ENCODE results near the gene PGBD5. TPM values are rescaled to one million over a fixed set of nuclear protein-coding genes. Genes with fewer than 3 reads are reported as not detected.

PGBD5 gene
- polyA plus RNA-seq, 1 donor (not counting 4 experiments of a cell fraction or from before 2014, with no cell fraction given): 0.28 TPM

GRCh38 chr1:230323686-230324085 is 102.4 kb downstream of the PGBD5 start:
- Histone ChIP-seq H3K9me1 (ENCODE audit: control insufficient read depth, extremely low read depth, insufficient read depth, low read length) (no peaks in the 10 kb centered on the region), H3K9ac (ENCODE audit: control insufficient read depth, extremely low read depth, insufficient read depth, low read length) (no peak overlapping the region), H3K36me3 (ENCODE audit: control insufficient read depth in 2 of 2, extremely low read depth in 1 of 2, insufficient read depth in 2 of 2, low read length in 2 of 2) (no peaks in the 10 kb centered on the region), H3K4me1 (ENCODE audit: control insufficient read depth, extremely low read depth, insufficient read depth, low read length) (peaks cover 3% of the 10 kb centered on the region), H3K4me3 (ENCODE audit: control insufficient read depth in 2 of 3, extremely low read depth in 1 of 3, insufficient read depth in 2 of 3, low read depth in 1 of 3, low read length in 3 of 3) (no peak overlapping the region), H3K4me2 (ENCODE audit: control insufficient read depth, extremely low read depth, insufficient read depth, low read depth, low read length) (no peak overlapping the region), H2AFZ (ENCODE audit: control insufficient read depth, low read length) (no peak overlapping the region), H3K9me3 (ENCODE audit: control insufficient read depth, low read depth, low read length) (no peaks in the 10 kb centered on the region), H3K27ac (ENCODE audit: control insufficient read depth, insufficient read depth, low read length) (no peak overlapping the region), H4K20me1 (ENCODE audit: control insufficient read depth, extremely low read depth, insufficient read depth, low read length) (no peaks in the 10 kb centered on the region), H3K79me2 (ENCODE audit: control insufficient read depth, insufficient read depth, low read length) (no peaks in the 10 kb centered on the region), H3K27me3 (ENCODE audit: control insufficient read depth, extremely low read depth, insufficient read depth, low read length) (no peaks in the 10 kb centered on the region)
- FAIRE-seq (no peak), DNase-seq (ENCODE audit: low read depth, low spot score) (no peak)
- TF ChIP-seq CTCF (optimal IDR thresholded peaks at IDR 0.05 in 1 of 3, IDR thresholded peaks at IDR 0.05 in 1 of 3, conservative IDR thresholded peaks at IDR 0.05 in 1 of 3; ENCODE audit: extremely low read depth in 1 of 3, insufficient read depth in 2 of 3, low read length in 3 of 3): no peak
- TF ChIP-seq EZH2 (IDR thresholded peaks at IDR 0.05; ENCODE audit: low read length): no peak
- dilution Hi-C loops (cut with MboI; ENCODE audit: extremely low pct_ligation_motif_present, low sequenced_read_pairs): no loop called here

GRCh38 chr1:230322967-230323547 is 103.1 kb downstream of the PGBD5 start:
- FAIRE-seq (no peak), DNase-seq (ENCODE audit: low read depth, low spot score) (no peak)
- no peak for TF ChIP-seq EZH2 (IDR thresholded peaks at IDR 0.05; ENCODE audit: low read length)
- TF ChIP-seq CTCF (optimal IDR thresholded peaks at IDR 0.05 in 1 of 3, IDR thresholded peaks at IDR 0.05 in 1 of 3, conservative IDR thresholded peaks at IDR 0.05 in 1 of 3; ENCODE audit: extremely low read depth in 1 of 3, insufficient read depth in 2 of 3, low read length in 3 of 3): no peak
- Histone ChIP-seq H3K4me1 (ENCODE audit: control insufficient read depth, extremely low read depth, insufficient read depth, low read length) (peaks cover 3% of the 10 kb centered on the region), H3K9ac (ENCODE audit: control insufficient read depth, extremely low read depth, insufficient read depth, low read length) (no peak overlapping the region), H3K4me2 (ENCODE audit: control insufficient read depth, extremely low read depth, insufficient read depth, low read depth, low read length) (no peak overlapping the region), H4K20me1 (ENCODE audit: control insufficient read depth, extremely low read depth, insufficient read depth, low read length) (no peaks in the 10 kb centered on the region), H3K36me3 (ENCODE audit: control insufficient read depth in 2 of 2, extremely low read depth in 1 of 2, insufficient read depth in 2 of 2, low read length in 2 of 2) (no peaks in the 10 kb centered on the region), H3K27ac (ENCODE audit: control insufficient read depth, insufficient read depth, low read length) (no peak overlapping the region), H3K79me2 (ENCODE audit: control insufficient read depth, insufficient read depth, low read length) (no peaks in the 10 kb centered on the region), H3K9me1 (ENCODE audit: control insufficient read depth, extremely low read depth, insufficient read depth, low read length) (no peaks in the 10 kb centered on the region), H2AFZ (ENCODE audit: control insufficient read depth, low read length) (no peak overlapping the region), H3K4me3 (ENCODE audit: control insufficient read depth in 2 of 3, extremely low read depth in 1 of 3, insufficient read depth in 2 of 3, low read depth in 1 of 3, low read length in 3 of 3) (no peak overlapping the region), H3K27me3 (ENCODE audit: control insufficient read depth, extremely low read depth, insufficient read depth, low read length) (peaks cover 3% of the 10 kb centered on the region), H3K9me3 (ENCODE audit: control insufficient read depth, low read depth, low read length) (no peaks in the 10 kb centered on the region)
- dilution Hi-C loops (cut with MboI; ENCODE audit: extremely low pct_ligation_motif_present, low sequenced_read_pairs): no loop called here

Measured in keratinocyte (primary cell).